ENCODE data around the gene ENO2.

- TF ChIP-seq, protein P1, sequence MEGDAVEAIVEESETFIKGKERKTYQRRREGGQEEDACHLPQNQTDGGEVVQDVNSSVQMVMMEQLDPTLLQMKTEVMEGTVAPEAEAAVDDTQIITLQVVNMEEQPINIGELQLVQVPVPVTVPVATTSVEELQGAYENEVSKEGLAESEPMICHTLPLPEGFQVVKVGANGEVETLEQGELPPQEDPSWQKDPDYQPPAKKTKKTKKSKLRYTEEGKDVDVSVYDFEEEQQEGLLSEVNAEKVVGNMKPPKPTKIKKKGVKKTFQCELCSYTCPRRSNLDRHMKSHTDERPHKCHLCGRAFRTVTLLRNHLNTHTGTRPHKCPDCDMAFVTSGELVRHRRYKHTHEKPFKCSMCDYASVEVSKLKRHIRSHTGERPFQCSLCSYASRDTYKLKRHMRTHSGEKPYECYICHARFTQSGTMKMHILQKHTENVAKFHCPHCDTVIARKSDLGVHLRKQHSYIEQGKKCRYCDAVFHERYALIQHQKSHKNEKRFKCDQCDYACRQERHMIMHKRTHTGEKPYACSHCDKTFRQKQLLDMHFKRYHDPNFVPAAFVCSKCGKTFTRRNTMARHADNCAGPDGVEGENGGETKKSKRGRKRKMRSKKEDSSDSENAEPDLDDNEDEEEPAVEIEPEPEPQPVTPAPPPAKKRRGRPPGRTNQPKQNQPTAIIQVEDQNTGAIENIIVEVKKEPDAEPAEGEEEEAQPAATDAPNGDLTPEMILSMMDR (IDR thresholded peaks at IDR 0.05), result no peak
- no peak for TF ChIP-seq EP300 (IDR thresholded peaks at IDR 0.05)
Measured at GRCh38 chr12:6929466-6930452, 15.4 kb downstream of the ENO2 start.
